HEK293 (cell line): ENCODE data around the gene PHKG1.
"Not testable (repeated sequence)": the region's sequence is repeated elsewhere in the genome, so short reads cannot be mapped to it uniquely, and the experiment has no call there.

Experiments used
- CTCF ChIA-PET: fragments of 350-600 bp; formaldehyde crosslinking; extraction: SDS; loops from one replicate; lab custom pipeline; 2021; ENCODE audit warnings: antibody characterized with exemption; lab: Yijun Ruan, JAX
- POLR2A ChIA-PET: fragments of 300-600 bp; formaldehyde crosslinking; extraction: SDS; loops from one replicate; lab custom pipeline; 2020; ENCODE audit warnings: antibody characterized with exemption, inconsistent platforms; lab: Yijun Ruan, JAX
- H3K27ac ChIP-seq: fragments of 200-500 bp; sonication (Bioruptor generic); 2 replicates; pipeline ENCODE4 v1.5.1; 2014; ENCODE audit warnings: low read depth, low read length, control low read depth, inconsistent platforms; ENCODE audit errors: extremely low read depth
- H3K36me3 ChIP-seq, 2 experiments: fragments of 200-500 bp in 1 of 2; sonication (Bioruptor generic) in 1 of 2; 1 replicate in 1 of 2; 2 replicates in 1 of 2; pipeline ENCODE4 v1.5.1; 2014 to 2017; ENCODE audit warnings: inconsistent platforms in 2 of 2, low read length in 2 of 2; ENCODE audit not compliant: control insufficient read depth in 2 of 2, insufficient read depth in 1 of 2
- H3K4me1 ChIP-seq: fragments of 200-500 bp; sonication (Bioruptor generic); 2 replicates; pipeline ENCODE4 v1.5.1; 2014; ENCODE audit warnings: mild to moderate bottlenecking, low read length, inconsistent platforms; ENCODE audit not compliant: control insufficient read depth, insufficient read depth
- H3K4me3 ChIP-seq: 2 replicates; pipeline ENCODE4 v1.5.1; 2011; ENCODE audit warnings: low read depth, mild to moderate bottlenecking, control low read depth, low read length, moderate library complexity
- H3K9me3 ChIP-seq: fragments of 200-500 bp; sonication (Bioruptor generic); 2 replicates; pipeline ENCODE4 v1.5.1; 2014; ENCODE audit warnings: low read depth, low read length, inconsistent platforms; ENCODE audit not compliant: control insufficient read depth, insufficient read depth
- MZF1 ChIP-seq: fragments of 450-650 bp; formaldehyde crosslinking; IDR thresholded peaks from 2 replicates; pipeline ENCODE4 v1.5.1; 2017; ENCODE audit warnings: missing biosample characterization, missing genetic modification characterization, borderline replicate concordance
- OSR2 ChIP-seq: fragments of 450-650 bp; formaldehyde crosslinking; IDR thresholded peaks from 2 replicates; pipeline ENCODE4 v1.5.1; 2016; ENCODE audit warnings: missing biosample characterization, missing genetic modification characterization
- SETDB1 ChIP-seq: IDR thresholded peaks from one replicate; pipeline ENCODE4 v1.6.1; 2017; ENCODE audit warnings: mild to moderate bottlenecking, low read length, moderate library complexity, mixed read lengths; ENCODE audit not compliant: insufficient read length
- SP3 ChIP-seq: fragments of 450-650 bp; formaldehyde crosslinking; IDR thresholded peaks from 2 replicates; pipeline ENCODE4 v1.5.1; 2016; ENCODE audit warnings: missing biosample characterization, missing genetic modification characterization
- ZBTB48 ChIP-seq: fragments of 450-650 bp; formaldehyde crosslinking; IDR thresholded peaks from 2 replicates; pipeline ENCODE4 v1.5.1; 2016; ENCODE audit warnings: missing biosample characterization, missing genetic modification characterization
- ZNF121 ChIP-seq: fragments of 450-650 bp; formaldehyde crosslinking; IDR thresholded peaks from 2 replicates; pipeline ENCODE4 v1.5.1; 2016; ENCODE audit warnings: missing biosample characterization, missing genetic modification characterization
- ZNF335 ChIP-seq: fragments of 450-650 bp; formaldehyde crosslinking; conservative IDR thresholded peaks from 2 replicates; pipeline ENCODE4 v1.5.1; 2016; ENCODE audit warnings: missing biosample characterization, missing genetic modification characterization
- ZNF416 ChIP-seq: fragments of 450-650 bp; formaldehyde crosslinking; IDR thresholded peaks from 2 replicates; pipeline ENCODE4 v1.5.1; 2016; ENCODE audit warnings: missing biosample characterization, missing genetic modification characterization
- ZSCAN16 ChIP-seq: fragments of 450-650 bp; formaldehyde crosslinking; IDR thresholded peaks from 2 replicates; pipeline ENCODE4 v1.5.1; 2016; ENCODE audit warnings: missing biosample characterization, missing genetic modification characterization
- TF ChIP-seq, protein P1 (sequence below): fragments of 450-650 bp; formaldehyde crosslinking; IDR thresholded peaks from 2 replicates; pipeline ENCODE4 v1.5.1; 2016; ENCODE audit warnings: missing biosample characterization, missing genetic modification characterization
- TF ChIP-seq, protein P2 (sequence below): fragments of 450-650 bp; formaldehyde crosslinking; IDR thresholded peaks from 2 replicates; pipeline ENCODE4 v1.5.1; 2017; ENCODE audit warnings: missing biosample characterization, missing genetic modification characterization
- TF ChIP-seq, protein P3 (sequence below): fragments of 450-650 bp; formaldehyde crosslinking; IDR thresholded peaks from 2 replicates; pipeline ENCODE4 v1.5.1; 2016; ENCODE audit warnings: missing biosample characterization, missing genetic modification characterization

The PHKG1 gene

DNA sequence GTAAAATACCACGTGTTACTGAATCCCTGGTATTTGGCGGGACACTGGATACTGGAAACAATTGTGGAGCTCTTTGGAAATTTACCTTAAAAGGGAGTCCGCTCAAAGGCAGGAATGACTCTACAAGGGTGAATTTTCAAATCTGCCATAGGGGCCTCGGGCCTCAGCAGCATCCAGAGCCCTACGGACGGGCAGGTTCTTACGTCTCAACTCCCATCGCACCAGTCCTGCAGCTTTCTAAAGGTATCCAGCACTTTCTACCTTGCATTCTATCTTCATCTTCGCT lies 41.8 kb downstream of the PHKG1 start:
- CTCF ChIA-PET = interaction anchor here (0.7 to 1.6 kb wide), 5 partner anchors 23 to 410 kb away, joined by 3 to 6 read pairs (median 3); no protein-coding TSS in a partner anchor
- H3K4me1 ChIP-seq = peaks cover 15% of the 10 kb centered on the region

GRCh38 chr7:56048763-56049162 lies 44.0 kb downstream of the PHKG1 start:
- Histone ChIP-seq H3K4me1 (peaks cover 15% of the 10 kb centered on the region), H3K36me3 (peaks cover 12 to 18% of the 10 kb centered on the region in 2 experiments; a peak in 2 of 3 replicates)
- H3K27ac ChIP-seq, H3K9me3 ChIP-seq, CTCF ChIA-PET, H3K4me3 ChIP-seq: not testable (repeated sequence)
- POLR2A ChIA-PET = interaction anchor here (1.0 kb wide), 1 partner anchor 15 kb away, joined by 4 read pairs; no protein-coding TSS in a partner anchor
- TF ChIP-seq ZNF335 (tag by site-specific recombination) = peak; percentile 46; the same call in 1 of the 2 replicates
- TF ChIP-seq, protein P1, sequence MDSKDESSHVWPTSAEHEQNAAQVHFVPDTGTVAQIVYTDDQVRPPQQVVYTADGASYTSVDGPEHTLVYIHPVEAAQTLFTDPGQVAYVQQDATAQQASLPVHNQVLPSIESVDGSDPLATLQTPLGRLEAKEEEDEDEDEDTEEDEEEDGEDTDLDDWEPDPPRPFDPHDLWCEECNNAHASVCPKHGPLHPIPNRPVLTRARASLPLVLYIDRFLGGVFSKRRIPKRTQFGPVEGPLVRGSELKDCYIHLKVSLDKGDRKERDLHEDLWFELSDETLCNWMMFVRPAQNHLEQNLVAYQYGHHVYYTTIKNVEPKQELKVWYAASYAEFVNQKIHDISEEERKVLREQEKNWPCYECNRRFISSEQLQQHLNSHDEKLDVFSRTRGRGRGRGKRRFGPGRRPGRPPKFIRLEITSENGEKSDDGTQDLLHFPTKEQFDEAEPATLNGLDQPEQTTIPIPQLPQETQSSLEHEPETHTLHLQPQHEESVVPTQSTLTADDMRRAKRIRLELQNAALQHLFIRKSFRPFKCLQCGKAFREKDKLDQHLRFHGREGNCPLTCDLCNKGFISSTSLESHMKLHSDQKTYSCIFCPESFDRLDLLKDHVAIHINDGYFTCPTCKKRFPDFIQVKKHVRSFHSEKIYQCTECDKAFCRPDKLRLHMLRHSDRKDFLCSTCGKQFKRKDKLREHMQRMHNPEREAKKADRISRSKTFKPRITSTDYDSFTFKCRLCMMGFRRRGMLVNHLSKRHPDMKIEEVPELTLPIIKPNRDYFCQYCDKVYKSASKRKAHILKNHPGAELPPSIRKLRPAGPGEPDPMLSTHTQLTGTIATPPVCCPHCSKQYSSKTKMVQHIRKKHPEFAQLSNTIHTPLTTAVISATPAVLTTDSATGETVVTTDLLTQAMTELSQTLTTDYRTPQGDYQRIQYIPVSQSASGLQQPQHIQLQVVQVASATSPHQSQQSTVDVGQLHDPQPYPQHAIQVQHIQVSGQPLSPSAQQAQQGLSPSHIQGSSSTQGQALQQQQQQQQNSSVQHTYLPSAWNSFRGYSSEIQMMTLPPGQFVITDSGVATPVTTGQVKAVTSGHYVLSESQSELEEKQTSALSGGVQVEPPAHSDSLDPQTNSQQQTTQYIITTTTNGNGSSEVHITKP (tag by site-specific recombination) = peak; percentile 90
- TF ChIP-seq, protein P2, sequence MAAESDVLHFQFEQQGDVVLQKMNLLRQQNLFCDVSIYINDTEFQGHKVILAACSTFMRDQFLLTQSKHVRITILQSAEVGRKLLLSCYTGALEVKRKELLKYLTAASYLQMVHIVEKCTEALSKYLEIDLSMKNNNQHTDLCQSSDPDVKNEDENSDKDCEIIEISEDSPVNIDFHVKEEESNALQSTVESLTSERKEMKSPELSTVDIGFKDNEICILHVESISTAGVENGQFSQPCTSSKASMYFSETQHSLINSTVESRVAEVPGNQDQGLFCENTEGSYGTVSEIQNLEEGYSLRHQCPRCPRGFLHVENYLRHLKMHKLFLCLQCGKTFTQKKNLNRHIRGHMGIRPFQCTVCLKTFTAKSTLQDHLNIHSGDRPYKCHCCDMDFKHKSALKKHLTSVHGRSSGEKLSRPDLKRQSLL = peak; percentile 60; the same call in 1 of the 2 replicates
- TF ChIP-seq, protein P3, sequence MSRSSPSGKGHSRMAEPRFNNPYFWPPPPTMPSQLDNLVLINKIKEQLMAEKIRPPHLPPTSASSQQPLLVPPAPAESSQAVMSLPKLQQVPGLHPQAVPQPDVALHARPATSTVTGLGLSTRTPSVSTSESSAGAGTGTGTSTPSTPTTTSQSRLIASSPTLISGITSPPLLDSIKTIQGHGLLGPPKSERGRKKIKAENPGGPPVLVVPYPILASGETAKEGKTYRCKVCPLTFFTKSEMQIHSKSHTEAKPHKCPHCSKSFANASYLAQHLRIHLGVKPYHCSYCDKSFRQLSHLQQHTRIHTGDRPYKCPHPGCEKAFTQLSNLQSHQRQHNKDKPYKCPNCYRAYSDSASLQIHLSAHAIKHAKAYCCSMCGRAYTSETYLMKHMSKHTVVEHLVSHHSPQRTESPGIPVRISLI (tag by site-specific recombination) = peak; percentile 83; the same call in 1 of the 2 replicates
- TF ChIP-seq OSR2 (tag by site-specific recombination) = peak; percentile 80
- 0 out of 2 replicates have a peak, but pooled peaks have one; percentile 14 for TF ChIP-seq SP3

More for the DNA sequence above, 41.8 kb downstream of the PHKG1 start:
- POLR2A ChIA-PET = interaction anchor here (0.5 to 2.5 kb wide), 29 partner anchors 9 to 1292 kb away, joined by 3 to 78 read pairs (median 5); partner anchors contain the start of genes CHCHD2, NIPSNAP2, SEC61G and SUMF2
- Histone ChIP-seq H3K4me3 (peak overlapping the region; percentile 91), H3K9me3 (no peaks in the 10 kb centered on the region), H3K36me3 (peaks cover 25 to 36% of the 10 kb centered on the region in 2 experiments), H3K27ac (peak overlapping the region; percentile 88)
- no peak for TF ChIP-seq SETDB1
- 0 out of 2 replicates have a peak, but pooled peaks have one; percentile 29 for TF ChIP-seq ZSCAN16 (tag by site-specific recombination)
- 0 out of 2 replicates have a peak, but pooled peaks have one; percentile 6 for TF ChIP-seq ZNF121 (tag by site-specific recombination)
- TF ChIP-seq MZF1 = 0 out of 2 replicates have a peak, but pooled peaks have one; percentile 40

- Histone ChIP-seq H3K27ac (no peak overlapping the region), H3K4me3 (no peak overlapping the region), H3K9me3 (no peaks in the 10 kb centered on the region), H3K36me3 (peaks cover 7 to 13% of the 10 kb centered on the region in 2 experiments; a peak in 2 of 3 replicates), H3K4me1 (peaks cover 12% of the 10 kb centered on the region)
- ChIA-PET POLR2A (interaction anchor here (1.0 kb wide), 1 partner anchor 14 kb away, joined by 4 read pairs; no protein-coding TSS in a partner anchor), CTCF (interaction anchor here (0.7 kb wide), 2 partner anchors 48 to 1012 kb away, joined by 3 to 6 read pairs; no protein-coding TSS in a partner anchor)
- TF ChIP-seq ZNF416 (tag by site-specific recombination) = no peak
- TF ChIP-seq ZBTB48 = 0 out of 2 replicates have a peak, but pooled peaks have one; percentile 19
Observed at GRCh38 chr7:56048245-56048644, 44.5 kb downstream of the PHKG1 start.

DNA sequence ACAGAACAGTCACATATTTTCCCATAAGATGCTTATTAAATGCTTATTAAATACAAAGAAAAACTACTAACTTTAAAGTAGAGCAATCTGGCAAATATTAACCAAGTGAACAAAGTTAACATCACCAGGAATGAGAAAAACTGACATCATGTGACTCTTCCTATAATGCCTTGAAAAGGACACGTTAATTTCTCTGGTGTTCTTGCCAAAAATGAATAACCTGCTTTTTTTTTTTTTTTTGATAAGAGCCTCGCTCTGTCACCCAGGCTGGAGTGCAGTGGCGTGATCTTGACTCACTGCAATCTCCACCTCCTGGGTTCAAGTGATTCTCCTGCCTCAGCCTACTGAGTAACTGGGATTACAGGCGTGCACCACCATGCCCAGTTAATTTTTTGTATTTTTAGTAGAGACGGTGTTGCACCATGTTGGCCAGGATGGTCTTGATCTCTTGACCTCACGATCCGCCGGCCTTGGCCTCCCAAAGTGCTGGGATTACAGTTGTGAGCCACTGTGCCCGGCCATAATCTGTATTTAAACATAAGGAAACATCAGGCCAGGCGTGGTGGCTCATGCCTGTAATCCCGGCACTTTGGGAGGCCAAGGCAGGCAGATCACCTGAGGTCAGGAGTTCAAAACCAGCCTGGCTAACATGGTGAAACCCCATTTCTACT lies 45.2 kb downstream of the PHKG1 start:
- not testable (repeated sequence) for H3K36me3 ChIP-seq, H3K27ac ChIP-seq, H3K9me3 ChIP-seq, H3K4me3 ChIP-seq, H3K4me1 ChIP-seq
- ChIA-PET CTCF (interaction anchor here (0.7 kb wide), 2 partner anchors 47 to 1011 kb away, joined by 3 to 6 read pairs; no protein-coding TSS in a partner anchor), POLR2A (interaction anchor here (2.2 kb wide), 1 partner anchor 14 kb away, joined by 6 read pairs; no protein-coding TSS in a partner anchor)
